Mucosa of rectum (tissue), 2 donors: Measurements from ENCODE around the gene ALDH16A1.

Source experiments
- H3K27ac ChIP-seq, 2 donors: one replicate each; pipeline ENCODE4 v1.7.0; 2013; ENCODE audit warnings: inconsistent platforms in 2 of 2, low read depth in 2 of 2, low read length in 2 of 2
- H3K27me3 ChIP-seq, 2 donors: one replicate each; pipeline ENCODE4 v1.7.0; 2013; ENCODE audit warnings: low read length in 2 of 2; ENCODE audit not compliant: control insufficient read depth in 2 of 2, insufficient read depth in 2 of 2
- H3K36me3 ChIP-seq, 2 donors: one replicate each; pipeline ENCODE4 v1.7.0; 2013; ENCODE audit warnings: low read length in 2 of 2; ENCODE audit not compliant: control insufficient read depth in 2 of 2, insufficient read depth in 2 of 2
- H3K4me1 ChIP-seq, 2 donors: one replicate each; pipeline ENCODE4 v1.7.0; 2013; ENCODE audit warnings: low read length in 2 of 2, mild to moderate bottlenecking in 1 of 2; ENCODE audit not compliant: control insufficient read depth in 2 of 2, insufficient read depth in 2 of 2
- H3K4me3 ChIP-seq, 2 donors: one replicate each; pipeline ENCODE4 v1.7.0; 2013; ENCODE audit warnings: low read length in 2 of 2
- H3K9ac ChIP-seq, 2 donors: one replicate each; pipeline ENCODE4 v1.7.0; 2013; ENCODE audit warnings: low read length in 2 of 2, low read depth in 1 of 2, mild to moderate bottlenecking in 1 of 2
- H3K9me3 ChIP-seq, 2 donors: one replicate each; pipeline ENCODE4 v1.7.0; 2013; ENCODE audit warnings: low read length in 2 of 2; ENCODE audit not compliant: control insufficient read depth in 2 of 2
- donor health status: healthy.
- donor health status: Normal muscosa, but diverticular disease.

ALDH16A1 gene

GRCh38 chr19:49431330-49431749 is 21.7 kb upstream of the ALDH16A1 start:
- Histone ChIP-seq H3K36me3 (no peaks in the 10 kb centered on the region), H3K9me3 (no peaks in the 10 kb centered on the region), H3K27me3 (peaks cover 62 to 73% of the 10 kb centered on the region in 2 donors), H3K4me1 (peaks cover 3 to 7% of the 10 kb centered on the region in 2 donors), H3K9ac (no peak overlapping the region), H3K4me3 (no peak overlapping the region), H3K27ac (no peak overlapping the region)

- Histone ChIP-seq H3K9ac (no peak overlapping the region), H3K27me3 (peaks cover 60 to 75% of the 10 kb centered on the region in 2 donors), H3K36me3 (no peaks in the 10 kb centered on the region), H3K27ac (no peak overlapping the region), H3K9me3 (no peaks in the 10 kb centered on the region), H3K4me1 (peaks cover 3 to 7% of the 10 kb centered on the region in 2 donors), H3K4me3 (no peak overlapping the region)
Measured at GRCh38 chr19:49432141-49433073, 20.6 kb upstream of the ALDH16A1 start.

GRCh38 chr19:49433240-49433901 is 19.7 kb upstream of the ALDH16A1 start:
- no peaks in the 10 kb centered on the region for H3K36me3 ChIP-seq
- H3K4me3 ChIP-seq, result no peak overlapping the region
- peaks cover 63 to 78% of the 10 kb centered on the region in 2 donors for H3K27me3 ChIP-seq
- H3K27ac ChIP-seq, result no peak overlapping the region
- peaks cover 2 to 3% of the 10 kb centered on the region in 2 donors for H3K4me1 ChIP-seq
- no peak overlapping the region for H3K9ac ChIP-seq
- no peaks in the 10 kb centered on the region for H3K9me3 ChIP-seq

- Histone ChIP-seq H3K9me3 (no peaks in the 10 kb centered on the region), H3K27ac (no peak overlapping the region), H3K4me3 (no peak overlapping the region), H3K36me3 (no peaks in the 10 kb centered on the region), H3K4me1 (peaks cover 0 to 3% of the 10 kb centered on the region in 2 donors), H3K27me3 (peaks cover 60 to 80% of the 10 kb centered on the region in 2 donors), H3K9ac (no peak overlapping the region)
Measured at GRCh38 chr19:49434907-49435583, 18.0 kb upstream of the ALDH16A1 start.

GRCh38 chr19:49435670-49436069 is 17.4 kb upstream of the ALDH16A1 start:
- Histone ChIP-seq H3K4me3 (no peak overlapping the region), H3K9ac (no peak overlapping the region), H3K27ac (no peak overlapping the region)

GRCh38 chr19:49436381-49437017 is 16.5 kb upstream of the ALDH16A1 start:
- Histone ChIP-seq H3K9me3 (no peaks in the 10 kb centered on the region), H3K9ac (no peak overlapping the region), H3K27ac (no peak overlapping the region), H3K27me3 (peaks cover 64 to 76% of the 10 kb centered on the region in 2 donors), H3K4me1 (peaks cover 0 to 3% of the 10 kb centered on the region in 2 donors), H3K4me3 (no peak overlapping the region), H3K36me3 (no peaks in the 10 kb centered on the region)

More at GRCh38 chr19:49435670-49436069, 17.4 kb upstream of the ALDH16A1 start:
- Histone ChIP-seq H3K27me3 (peaks cover 61 to 81% of the 10 kb centered on the region in 2 donors), H3K9me3 (no peaks in the 10 kb centered on the region), H3K4me1 (peaks cover 0 to 3% of the 10 kb centered on the region in 2 donors), H3K36me3 (no peaks in the 10 kb centered on the region)

GRCh38 chr19:49437231-49437630 is 15.8 kb upstream of the ALDH16A1 start:
- Histone ChIP-seq H3K27me3 (peaks cover 67 to 73% of the 10 kb centered on the region in 2 donors), H3K9me3 (no peaks in the 10 kb centered on the region), H3K27ac (no peak overlapping the region), H3K36me3 (no peaks in the 10 kb centered on the region), H3K9ac (no peak overlapping the region), H3K4me1 (peaks cover 0 to 3% of the 10 kb centered on the region in 2 donors), H3K4me3 (no peak overlapping the region)

- no peak overlapping the region for H3K4me3 ChIP-seq
- H3K4me1 ChIP-seq, result no peaks in the 10 kb centered on the region
- no peak overlapping the region for H3K9ac ChIP-seq
- no peaks in the 10 kb centered on the region for H3K9me3 ChIP-seq
- H3K36me3 ChIP-seq, result no peaks in the 10 kb centered on the region
- H3K27me3 ChIP-seq, result peaks cover 58 to 65% of the 10 kb centered on the region in 2 donors
- H3K27ac ChIP-seq, result no peak overlapping the region
Measured at GRCh38 chr19:49438261-49438660, 14.8 kb upstream of the ALDH16A1 start.

GRCh38 chr19:49439836-49440235 is 13.2 kb upstream of the ALDH16A1 start:
- Histone ChIP-seq H3K27ac (no peak overlapping the region), H3K36me3 (no peaks in the 10 kb centered on the region), H3K9ac (no peak overlapping the region), H3K4me3 (no peak overlapping the region), H3K27me3 (peaks cover 49 to 58% of the 10 kb centered on the region in 2 donors), H3K4me1 (no peaks in the 10 kb centered on the region), H3K9me3 (no peaks in the 10 kb centered on the region)
